Caco-2 (cell line): ENCODE results near the gene RGS10. TPM values are rescaled to one million over a fixed set of nuclear protein-coding genes. Genes with fewer than 3 reads are reported as not detected.

Experiments used
- BruUV-seq: library from RNA; stranded (reverse); fragments of 400-500 nt; replicated peaks from 2 replicates; lab custom pipeline; 2021; lab: Mats Ljungman, UMichigan
- CTCF ChIA-PET: fragments of 300-600 bp; sonication (Branson Sonifier 250); formaldehyde crosslinking; loops from one replicate; lab custom pipeline; 2022; ENCODE audit warnings: antibody characterized with exemption; lab: Charles Lee
- POLR2A ChIA-PET: fragments of 300-600 bp; sonication (Branson Sonifier 250); formaldehyde crosslinking; loops from one replicate; lab custom pipeline; 2022; ENCODE audit warnings: antibody characterized with exemption; lab: Charles Lee
- DNase-seq, 2 experiments: peaks; one replicate each; pipeline versions ENCODE4 v3.0.0 to v3.0.0-alpha.2; 2020 to 2022
- H3K27me3 ChIP-seq: replicated peaks from 2 replicates; pipeline ENCODE4 v1.6.0; 2011; ENCODE audit warnings: low read length; ENCODE audit not compliant: control insufficient read depth, insufficient read depth
- H3K36me3 ChIP-seq: 2 replicates; pipeline ENCODE4 v1.5.1; 2011; ENCODE audit warnings: low read length; ENCODE audit not compliant: control insufficient read depth, insufficient read depth
- H3K4me1 ChIP-seq: fragments of 250-450 bp; sonication (Bioruptor Pico); 2 replicates; pipeline ENCODE4 v1.5.1; 2020; ENCODE audit warnings: mild to moderate bottlenecking
- H3K4me3 ChIP-seq: 2 replicates; pipeline ENCODE4 v1.5.1; 2011; ENCODE audit warnings: low read depth, mild to moderate bottlenecking, control low read depth, low read length
- H3K9me3 ChIP-seq: fragments of 250-450 bp; sonication (Bioruptor Pico); 2 replicates; pipeline ENCODE4 v1.5.1; 2020; ENCODE audit warnings: mild to moderate bottlenecking, moderate library complexity
- H3K27ac Mint-ChIP-seq: one replicate; pipeline ENCODE4 v1.8.0; 2022; ENCODE audit warnings: mixed read lengths; ENCODE audit not compliant: unreplicated experiment
- H3K27me3 Mint-ChIP-seq: one replicate; pipeline ENCODE4 v1.8.0; 2022; ENCODE audit warnings: mixed read lengths; ENCODE audit not compliant: insufficient read depth, unreplicated experiment
- H3K36me3 Mint-ChIP-seq: one replicate; pipeline ENCODE4 v1.8.0; 2022; ENCODE audit warnings: mild to moderate bottlenecking, mixed read lengths; ENCODE audit not compliant: insufficient read depth, unreplicated experiment
- H3K4me1 Mint-ChIP-seq: one replicate; pipeline ENCODE4 v1.8.0; 2022; ENCODE audit warnings: low read depth, mixed read lengths; ENCODE audit not compliant: unreplicated experiment
- H3K4me3 Mint-ChIP-seq: one replicate; pipeline ENCODE4 v1.8.0; 2022; ENCODE audit warnings: mild to moderate bottlenecking, moderate library complexity, mixed read lengths; ENCODE audit not compliant: unreplicated experiment
- H3K9me3 Mint-ChIP-seq: one replicate; pipeline ENCODE4 v1.8.0; 2022; ENCODE audit warnings: mixed read lengths; ENCODE audit not compliant: unreplicated experiment
- CTCF ChIP-seq, 2 experiments: fragments of 200-600 bp in 1 of 2; IDR thresholded peaks; 1 replicate in 1 of 2; 2 replicates in 1 of 2; pipeline versions ENCODE4 v1.5.1 to v1.8.0; 2011 to 2022; ENCODE audit warnings: antibody characterized with exemption in 1 of 2, control low read depth in 1 of 2, inconsistent platforms in 1 of 2, low read depth in 1 of 2, low read length in 1 of 2, mild to moderate bottlenecking in 1 of 2, moderate library complexity in 1 of 2; ENCODE audit not compliant: insufficient read depth in 1 of 2, severe bottlenecking in 1 of 2, unreplicated experiment in 1 of 2
- intact Hi-C: fragments of 100-400 bp; cut with micrococcal nuclease; formaldehyde crosslinking; loops from one replicate; pipeline ENCODE4 v1.10.0; 2022; ENCODE audit not compliant: unreplicated experiment
- total RNA-seq: library from RNA; stranded (reverse); gene quantifications from 2 replicates; pipeline ENCODE4 v1.2.3, GENCODE V29; 2022

The RGS10 gene
- total RNA-seq, 1 experiment from 2014 or later: 23.2 TPM

GRCh38 chr10:119469846-119470245 lies 72.7 kb downstream of the RGS10 start:
- no peak for TF ChIP-seq CTCF (IDR thresholded peaks at IDR 0.05; ENCODE audit: insufficient read depth in 1 of 2, low read depth in 1 of 2, low read length in 1 of 2, severe bottlenecking in 1 of 2, unreplicated experiment in 1 of 2)
- no TSS peak for BruUV-seq
- Mint-ChIP-seq H3K27ac (no peak overlapping the region), H3K27me3 (peaks cover 9% of the 10 kb centered on the region), H3K4me3 (no peak overlapping the region), H3K4me1 (no peaks in the 10 kb centered on the region), H3K36me3 (no peaks in the 10 kb centered on the region), H3K9me3 (peaks cover 6% of the 10 kb centered on the region)
- CTCF ChIA-PET: no interaction called here
- H3K27me3 ChIP-seq: no peaks in the 10 kb centered on the region
- H3K36me3 ChIP-seq: no peaks in the 10 kb centered on the region
- POLR2A ChIA-PET: interaction anchor here (0.6 kb wide), 1 partner anchor 241 kb away, joined by 9 read pairs; no protein-coding TSS in a partner anchor
- no peak for DNase-seq
- H3K4me3 ChIP-seq: no peak overlapping the region
- no peaks in the 10 kb centered on the region for H3K4me1 ChIP-seq
- H3K9me3 ChIP-seq: no peaks in the 10 kb centered on the region
- intact Hi-C loops: no loop called here

- DNase-seq: no peak
- Histone ChIP-seq H3K27me3 (no peaks in the 10 kb centered on the region), H3K9me3 (no peaks in the 10 kb centered on the region), H3K36me3 (no peaks in the 10 kb centered on the region), H3K4me1 (no peaks in the 10 kb centered on the region), H3K4me3 (no peak overlapping the region)
- intact Hi-C loops: no loop called here
- Mint-ChIP-seq H3K4me3 (no peak overlapping the region), H3K27ac (no peak overlapping the region), H3K4me1 (no peaks in the 10 kb centered on the region), H3K27me3 (peaks cover 10% of the 10 kb centered on the region), H3K36me3 (no peaks in the 10 kb centered on the region), H3K9me3 (peaks cover 10% of the 10 kb centered on the region)
- no peak for TF ChIP-seq CTCF (IDR thresholded peaks at IDR 0.05; ENCODE audit: insufficient read depth in 1 of 2, low read depth in 1 of 2, low read length in 1 of 2, severe bottlenecking in 1 of 2, unreplicated experiment in 1 of 2)
- ChIA-PET POLR2A (no interaction called here), CTCF (no interaction called here)
- BruUV-seq: no TSS peak
Measured at GRCh38 chr10:119469325-119469707, 73.2 kb downstream of the RGS10 start.

- intact Hi-C loops: no loop called here
- no peaks in the 10 kb centered on the region for H3K4me1 ChIP-seq
- Mint-ChIP-seq H3K9me3 (peaks cover 10% of the 10 kb centered on the region), H3K36me3 (no peaks in the 10 kb centered on the region), H3K4me1 (no peaks in the 10 kb centered on the region), H3K27me3 (peaks cover 8% of the 10 kb centered on the region), H3K4me3 (no peak overlapping the region), H3K27ac (no peak overlapping the region)
- ChIA-PET POLR2A (no interaction called here), CTCF (no interaction called here)
- H3K27me3 ChIP-seq: no peaks in the 10 kb centered on the region
- no peaks in the 10 kb centered on the region; the same call in 1 of the 2 replicates for H3K9me3 ChIP-seq
- no peak for DNase-seq
- H3K4me3 ChIP-seq: no peak overlapping the region
- BruUV-seq: no TSS peak
- no peaks in the 10 kb centered on the region for H3K36me3 ChIP-seq
- no peak for TF ChIP-seq CTCF (IDR thresholded peaks at IDR 0.05; ENCODE audit: insufficient read depth in 1 of 2, low read depth in 1 of 2, low read length in 1 of 2, severe bottlenecking in 1 of 2, unreplicated experiment in 1 of 2)
Measured at GRCh38 chr10:119468542-119469324, 73.8 kb downstream of the RGS10 start.
